ENCODE data around the gene NXF1. TPM values are rescaled to one million over a fixed set of nuclear protein-coding genes. Genes with fewer than 3 reads are reported as not detected.
"Not testable (repeated sequence)": the region's sequence is repeated elsewhere in the genome, so short reads cannot be mapped to it uniquely, and the experiment has no call there.

The NXF1 gene
- polyA plus RNA-seq, 1 donor (not counting 4 experiments of a cell fraction or from before 2014, with no cell fraction given), result 25.3 TPM

DNA sequence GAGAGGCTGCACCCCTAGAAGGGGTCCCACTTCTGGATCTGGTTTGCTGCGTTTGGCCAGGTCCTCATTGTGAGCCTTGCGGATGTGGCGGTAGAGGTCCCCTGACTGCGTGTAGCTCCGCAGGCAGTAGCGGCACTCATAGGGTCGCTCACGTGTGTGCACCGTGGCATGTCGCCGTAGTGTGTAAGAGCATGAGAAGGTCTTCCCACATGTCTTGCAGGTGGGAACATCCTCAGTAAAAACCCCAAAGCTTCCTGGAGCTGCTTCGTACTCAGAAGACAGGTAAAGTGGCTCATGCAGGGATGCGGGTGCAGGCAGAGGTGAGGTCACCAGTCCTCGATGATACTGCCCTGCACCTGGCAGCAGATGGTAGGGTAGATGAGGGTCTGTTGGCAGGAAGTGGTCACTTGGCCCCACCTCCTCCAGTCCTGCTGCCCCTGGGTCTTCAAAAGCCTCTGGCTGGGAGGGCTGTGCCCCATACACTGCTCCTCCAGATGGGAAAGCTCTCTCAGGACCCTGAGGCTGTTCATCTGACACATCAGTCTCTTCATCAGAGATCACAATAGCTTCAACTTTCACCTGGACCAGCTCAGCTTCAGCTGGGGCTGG, 53.0 kb downstream of the NXF1 start:
- peaks cover 2% of the 10 kb centered on the region for H3K9me1 ChIP-seq (ENCODE audit: control insufficient read depth, extremely low read depth, insufficient read depth, low read length)
- H3K9ac ChIP-seq (ENCODE audit: control insufficient read depth, extremely low read depth, insufficient read depth, low read length), result no peak overlapping the region
- H3K4me1 ChIP-seq (ENCODE audit: control insufficient read depth, extremely low read depth, insufficient read depth, low read length), result peaks cover 11% of the 10 kb centered on the region
- peaks cover 16% of the 10 kb centered on the region for H3K79me2 ChIP-seq (ENCODE audit: control insufficient read depth, insufficient read depth, low read length)
- H3K4me2 ChIP-seq (ENCODE audit: control insufficient read depth, extremely low read depth, insufficient read depth, low read depth, low read length), result no peak overlapping the region
- H4K20me1 ChIP-seq (ENCODE audit: control insufficient read depth, extremely low read depth, insufficient read depth, low read length), result no peaks in the 10 kb centered on the region
- FAIRE-seq (no peak), DNase-seq (ENCODE audit: low read depth, low spot score) (no peak)
- H2AFZ ChIP-seq (ENCODE audit: control insufficient read depth, low read length), result no peak overlapping the region
- H3K9me3 ChIP-seq (ENCODE audit: control insufficient read depth, low read depth, low read length), result no peaks in the 10 kb centered on the region
- TF ChIP-seq EZH2 (IDR thresholded peaks at IDR 0.05; ENCODE audit: low read length), result no peak
- TF ChIP-seq, protein P1, sequence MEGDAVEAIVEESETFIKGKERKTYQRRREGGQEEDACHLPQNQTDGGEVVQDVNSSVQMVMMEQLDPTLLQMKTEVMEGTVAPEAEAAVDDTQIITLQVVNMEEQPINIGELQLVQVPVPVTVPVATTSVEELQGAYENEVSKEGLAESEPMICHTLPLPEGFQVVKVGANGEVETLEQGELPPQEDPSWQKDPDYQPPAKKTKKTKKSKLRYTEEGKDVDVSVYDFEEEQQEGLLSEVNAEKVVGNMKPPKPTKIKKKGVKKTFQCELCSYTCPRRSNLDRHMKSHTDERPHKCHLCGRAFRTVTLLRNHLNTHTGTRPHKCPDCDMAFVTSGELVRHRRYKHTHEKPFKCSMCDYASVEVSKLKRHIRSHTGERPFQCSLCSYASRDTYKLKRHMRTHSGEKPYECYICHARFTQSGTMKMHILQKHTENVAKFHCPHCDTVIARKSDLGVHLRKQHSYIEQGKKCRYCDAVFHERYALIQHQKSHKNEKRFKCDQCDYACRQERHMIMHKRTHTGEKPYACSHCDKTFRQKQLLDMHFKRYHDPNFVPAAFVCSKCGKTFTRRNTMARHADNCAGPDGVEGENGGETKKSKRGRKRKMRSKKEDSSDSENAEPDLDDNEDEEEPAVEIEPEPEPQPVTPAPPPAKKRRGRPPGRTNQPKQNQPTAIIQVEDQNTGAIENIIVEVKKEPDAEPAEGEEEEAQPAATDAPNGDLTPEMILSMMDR (optimal IDR thresholded peaks at IDR 0.05 in 1 of 3, IDR thresholded peaks at IDR 0.05 in 1 of 3, conservative IDR thresholded peaks at IDR 0.05 in 1 of 3; ENCODE audit: extremely low read depth in 1 of 3, insufficient read depth in 2 of 3, low read length in 3 of 3), result no peak
- no peak overlapping the region for H3K27ac ChIP-seq (ENCODE audit: control insufficient read depth, insufficient read depth, low read length)
- H3K4me3 ChIP-seq (ENCODE audit: control insufficient read depth in 2 of 3, extremely low read depth in 1 of 3, insufficient read depth in 2 of 3, low read depth in 1 of 3, low read length in 3 of 3), result no peak overlapping the region
- H3K36me3 ChIP-seq (ENCODE audit: control insufficient read depth in 2 of 2, extremely low read depth in 1 of 2, insufficient read depth in 2 of 2, low read length in 2 of 2), result peaks cover 9 to 17% of the 10 kb centered on the region in 2 experiments
- H3K27me3 ChIP-seq (ENCODE audit: control insufficient read depth, extremely low read depth, insufficient read depth, low read length), result no peaks in the 10 kb centered on the region
- dilution Hi-C loops (cut with MboI; ENCODE audit: extremely low pct_ligation_motif_present, low sequenced_read_pairs), result no loop called here

DNA sequence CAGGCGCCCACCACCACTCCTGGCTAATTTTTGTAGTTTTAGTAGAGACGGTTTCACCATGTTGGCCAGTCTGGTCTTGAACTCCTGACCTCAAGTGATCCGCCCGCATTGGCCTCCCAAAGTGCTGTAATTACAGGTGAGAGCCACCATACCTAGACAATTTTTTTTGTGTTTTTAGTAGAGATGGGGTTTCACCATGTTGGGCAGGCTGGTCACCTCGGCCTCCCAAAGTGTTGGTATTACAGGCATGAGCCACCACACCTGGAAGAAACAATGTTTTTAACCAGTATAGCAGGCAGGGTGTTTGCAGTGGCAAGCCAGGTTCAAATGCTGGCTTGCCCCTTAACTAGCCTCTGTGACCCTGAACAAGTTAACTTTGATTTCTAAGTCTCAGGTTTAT, 55.3 kb downstream of the NXF1 start:
- H3K27me3 ChIP-seq (ENCODE audit: control insufficient read depth, extremely low read depth, insufficient read depth, low read length); H3K9me1 ChIP-seq (ENCODE audit: control insufficient read depth, extremely low read depth, insufficient read depth, low read length); H3K4me2 ChIP-seq (ENCODE audit: control insufficient read depth, extremely low read depth, insufficient read depth, low read depth, low read length); DNase-seq (ENCODE audit: low read depth, low spot score); FAIRE-seq; dilution Hi-C loops (cut with MboI; ENCODE audit: extremely low pct_ligation_motif_present, low sequenced_read_pairs); H3K9me3 ChIP-seq (ENCODE audit: control insufficient read depth, low read depth, low read length); H3K4me3 ChIP-seq (ENCODE audit: control insufficient read depth in 2 of 3, extremely low read depth in 1 of 3, insufficient read depth in 2 of 3, low read depth in 1 of 3, low read length in 3 of 3); H3K9ac ChIP-seq (ENCODE audit: control insufficient read depth, extremely low read depth, insufficient read depth, low read length); H4K20me1 ChIP-seq (ENCODE audit: control insufficient read depth, extremely low read depth, insufficient read depth, low read length); H2AFZ ChIP-seq (ENCODE audit: control insufficient read depth, low read length); H3K27ac ChIP-seq (ENCODE audit: control insufficient read depth, insufficient read depth, low read length): not testable (repeated sequence)
- peaks cover 11% of the 10 kb centered on the region for H3K4me1 ChIP-seq (ENCODE audit: control insufficient read depth, extremely low read depth, insufficient read depth, low read length)
- H3K36me3 ChIP-seq (ENCODE audit: control insufficient read depth in 2 of 2, extremely low read depth in 1 of 2, insufficient read depth in 2 of 2, low read length in 2 of 2), result peaks cover 9 to 17% of the 10 kb centered on the region in 2 experiments
- H3K79me2 ChIP-seq (ENCODE audit: control insufficient read depth, insufficient read depth, low read length), result peaks cover 16% of the 10 kb centered on the region
